ENCODE data around the gene OR2T10. TPM values are rescaled to one million over a fixed set of nuclear protein-coding genes. Genes with fewer than 3 reads are reported as not detected.
"Not testable (repeated sequence)": the region's sequence is repeated elsewhere in the genome, so short reads cannot be mapped to it uniquely, and the experiment has no call there.

Gene OR2T10
- total and polyA plus RNA-seq, 4 donors, result not detected

- ATAC-seq (ENCODE audit: insufficient read depth, low FRiP score), result not testable (repeated sequence)
- WGBS, 2 donors, result no CpG with 5 or more reads among the region's 2 CpGs
Measured at GRCh38 chr1:248634991-248635390, 37.5 kb upstream of the OR2T10 start, which contains the start of gene OR2T11. Gene OR2T11, minus strand, starts transcription at chr1:248635091. Its CDS starts 7,963 bp downstream, at chr1:248627128.

GRCh38 chr1:248631354-248632008, 34.0 kb upstream of the OR2T10 start:
- DNase-seq (no peak), ATAC-seq (ENCODE audit: insufficient read depth, low FRiP score) (no peak)
- WGBS, 2 donors, result 66 to 75% methylated on average over 7 of the region's 7 CpGs
- Histone ChIP-seq H3K4me1 (ENCODE audit: control insufficient read depth in 5 of 5, insufficient read depth in 5 of 5, low read length in 5 of 5) (no peaks in the 10 kb centered on the region), H3K27me3 (ENCODE audit: control insufficient read depth in 3 of 3, insufficient read depth in 3 of 3, low read length in 2 of 3) (no peaks in the 10 kb centered on the region), H3K27ac (ENCODE audit: low read depth in 1 of 2, low read length in 1 of 2) (no peak overlapping the region), H3K36me3 (ENCODE audit: control insufficient read depth in 4 of 4, insufficient read depth in 4 of 4, low read length in 4 of 4) (no peaks in the 10 kb centered on the region), H3K9me3 (ENCODE audit: control insufficient read depth in 4 of 4, insufficient read depth in 3 of 4, low read length in 3 of 4) (no peaks in the 10 kb centered on the region), H3K4me3 (no peak overlapping the region), H3K9ac (ENCODE audit: insufficient read depth in 1 of 2, low read length in 2 of 2) (no peak overlapping the region)
- no peak for TF ChIP-seq CTCF (IDR thresholded peaks at IDR 0.05; ENCODE audit: control extremely low read depth, extremely low read depth)

More at GRCh38 chr1:248634991-248635390, 37.5 kb upstream of the OR2T10 start, which contains the start of gene OR2T11:
- H3K36me3 ChIP-seq (ENCODE audit: control insufficient read depth in 4 of 4, insufficient read depth in 4 of 4, low read length in 4 of 4); H3K9ac ChIP-seq (ENCODE audit: insufficient read depth in 1 of 2, low read length in 2 of 2); H3K27me3 ChIP-seq (ENCODE audit: control insufficient read depth in 3 of 3, insufficient read depth in 3 of 3, low read length in 2 of 3); DNase-seq; H3K27ac ChIP-seq (ENCODE audit: low read depth in 1 of 2, low read length in 1 of 2); H3K4me1 ChIP-seq (ENCODE audit: control insufficient read depth in 5 of 5, insufficient read depth in 5 of 5, low read length in 5 of 5); H3K9me3 ChIP-seq (ENCODE audit: control insufficient read depth in 4 of 4, insufficient read depth in 3 of 4, low read length in 3 of 4); H3K4me3 ChIP-seq: not testable (repeated sequence)

DNA sequence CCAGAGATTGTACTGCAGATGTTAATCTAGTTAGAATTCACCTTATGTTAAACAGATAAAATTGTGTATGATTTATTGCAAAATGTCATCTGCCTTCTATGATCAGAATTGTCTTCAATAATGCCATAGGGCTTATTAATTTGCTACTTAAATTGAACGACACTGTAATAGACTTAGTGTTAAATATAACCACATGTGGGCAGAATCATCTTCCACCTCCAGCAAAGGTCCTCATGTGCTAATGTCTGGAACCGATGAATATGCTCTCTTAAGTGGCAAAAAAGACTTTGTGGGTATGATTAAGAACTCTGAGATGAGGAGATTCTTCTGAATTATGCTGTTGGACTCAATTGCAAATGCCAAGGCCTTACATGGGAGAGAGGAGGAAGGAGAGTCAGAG, 33.1 kb upstream of the OR2T10 start:
- Histone ChIP-seq H3K4me1 (ENCODE audit: control insufficient read depth in 5 of 5, insufficient read depth in 5 of 5, low read length in 5 of 5) (no peaks in the 10 kb centered on the region), H3K36me3 (ENCODE audit: control insufficient read depth in 4 of 4, insufficient read depth in 4 of 4, low read length in 4 of 4) (no peaks in the 10 kb centered on the region), H3K27me3 (ENCODE audit: control insufficient read depth in 3 of 3, insufficient read depth in 3 of 3, low read length in 2 of 3) (no peaks in the 10 kb centered on the region), H3K9ac (ENCODE audit: insufficient read depth in 1 of 2, low read length in 2 of 2) (no peak overlapping the region), H3K9me3 (ENCODE audit: control insufficient read depth in 4 of 4, insufficient read depth in 3 of 4, low read length in 3 of 4) (no peaks in the 10 kb centered on the region), H3K27ac (ENCODE audit: low read depth in 1 of 2, low read length in 1 of 2) (no peak overlapping the region), H3K4me3 (no peak overlapping the region)
- DNase-seq, result no peak
- 78 to 93% methylated on average over 2 of the region's 2 CpGs for WGBS, 2 donors
- no peak for ATAC-seq (ENCODE audit: insufficient read depth, low FRiP score)
- TF ChIP-seq CTCF (IDR thresholded peaks at IDR 0.05; ENCODE audit: control extremely low read depth, extremely low read depth), result no peak

GRCh38 chr1:248627971-248628844, 30.7 kb upstream of the OR2T10 start:
- ATAC-seq (ENCODE audit: insufficient read depth, low FRiP score), result no peak
- no peak overlapping the region for H3K4me3 ChIP-seq
- no peak overlapping the region for H3K9ac ChIP-seq (ENCODE audit: insufficient read depth in 1 of 2, low read length in 2 of 2)
- 82 to 91% methylated on average over 9 of the region's 9 CpGs for WGBS, 2 donors
- TF ChIP-seq CTCF (IDR thresholded peaks at IDR 0.05; ENCODE audit: control extremely low read depth, extremely low read depth), result no peak
- no peak for DNase-seq
- no peaks in the 10 kb centered on the region for H3K36me3 ChIP-seq (ENCODE audit: control insufficient read depth in 4 of 4, insufficient read depth in 4 of 4, low read length in 4 of 4)
- no peaks in the 10 kb centered on the region for H3K27me3 ChIP-seq (ENCODE audit: control insufficient read depth in 3 of 3, insufficient read depth in 3 of 3, low read length in 2 of 3)
- H3K4me1 ChIP-seq (ENCODE audit: control insufficient read depth in 5 of 5, insufficient read depth in 5 of 5, low read length in 5 of 5), result no peaks in the 10 kb centered on the region
- H3K9me3 ChIP-seq (ENCODE audit: control insufficient read depth in 4 of 4, insufficient read depth in 3 of 4, low read length in 3 of 4), result no peaks in the 10 kb centered on the region
- H3K27ac ChIP-seq (ENCODE audit: low read depth in 1 of 2, low read length in 1 of 2), result no peak overlapping the region

Measured in lung (tissue), 12 donors.